Endothelial cell (in vitro differentiated cells): ENCODE measurements around the gene ERGIC3. TPM values are rescaled to one million over a fixed set of nuclear protein-coding genes. Genes with fewer than 3 reads are reported as not detected.
"Not testable (repeated sequence)": the region's sequence is repeated elsewhere in the genome, so short reads cannot be mapped to it uniquely, and the experiment has no call there.

Experiments used
- DNase-seq: peaks from one replicate; pipeline ENCODE4 v3.0.0; 2021; ENCODE audit warnings: low spot score
- H3K27ac Mint-ChIP-seq: one replicate; pipeline ENCODE4 v1.8.0; 2021; ENCODE audit warnings: mixed read lengths, inconsistent platforms; ENCODE audit not compliant: unreplicated experiment
- H3K27me3 Mint-ChIP-seq: one replicate; pipeline ENCODE4 v1.8.0; 2021; ENCODE audit warnings: mild to moderate bottlenecking, moderate library complexity, mixed read lengths, inconsistent platforms; ENCODE audit not compliant: unreplicated experiment
- H3K36me3 Mint-ChIP-seq: one replicate; pipeline ENCODE4 v1.8.0; 2021; ENCODE audit warnings: mild to moderate bottlenecking, low read depth, mixed read lengths, inconsistent platforms; ENCODE audit not compliant: unreplicated experiment
- H3K4me1 Mint-ChIP-seq: one replicate; pipeline ENCODE4 v1.8.0; 2021; ENCODE audit warnings: mild to moderate bottlenecking, mixed read lengths, inconsistent platforms; ENCODE audit not compliant: unreplicated experiment
- H3K4me3 Mint-ChIP-seq: one replicate; pipeline ENCODE4 v1.8.0; 2021; ENCODE audit warnings: mild to moderate bottlenecking, mixed read lengths, inconsistent platforms; ENCODE audit not compliant: unreplicated experiment
- H3K9me3 Mint-ChIP-seq: one replicate; pipeline ENCODE4 v1.8.0; 2021; ENCODE audit warnings: mixed read lengths, inconsistent platforms; ENCODE audit not compliant: unreplicated experiment
- CTCF ChIP-seq: fragments of 200-600 bp; sonication (generic); IDR thresholded peaks from one replicate; pipeline ENCODE4 v1.5.0; 2021; ENCODE audit warnings: antibody characterized with exemption; ENCODE audit not compliant: unreplicated experiment
- total RNA-seq: library from RNA; stranded (reverse); fragmentation: NEBNext Ultra II Directional; extraction: Animal tissue kit (Norgen Biotek cat#: 25700); gene quantifications from one replicate; pipeline ENCODE4 v1.2.1, GENCODE V29; 2021; ENCODE audit not compliant: unreplicated experiment

Gene ERGIC3
- total RNA-seq, 1 donor from 2014 or later, result 282 TPM

DNA sequence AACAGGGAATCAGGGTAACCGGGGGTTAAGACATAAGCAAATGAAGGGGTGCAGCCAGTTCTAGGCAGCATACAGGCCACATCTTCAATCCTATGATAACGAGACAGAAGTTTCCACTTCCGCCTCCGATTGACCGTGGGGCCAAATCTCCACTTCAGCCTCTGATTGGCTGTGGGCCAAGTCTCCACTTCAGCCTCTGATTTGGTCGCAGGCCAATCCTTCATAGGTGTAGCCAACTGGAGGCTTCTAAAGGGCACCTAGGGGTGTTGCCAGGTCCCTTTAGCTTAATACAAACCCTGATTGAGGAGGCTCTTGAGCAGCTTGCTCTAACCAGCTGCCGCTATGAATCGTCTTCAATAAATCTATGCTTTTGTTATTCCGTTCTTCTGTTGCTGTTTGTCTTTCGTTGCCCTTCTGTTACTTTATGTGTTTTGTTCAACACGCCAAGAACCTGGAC lies 2.1 kb upstream of the ERGIC3 start:
- Mint-ChIP-seq H3K4me1 (peaks cover 17% of the 10 kb centered on the region), H3K27me3 (no peaks in the 10 kb centered on the region), H3K36me3 (peaks cover 6% of the 10 kb centered on the region), H3K9me3 (no peaks in the 10 kb centered on the region), H3K4me3 (peak overlapping the region; percentile 88), H3K27ac (peak overlapping the region; percentile 92)
- no peak for TF ChIP-seq CTCF
- DNase-seq, result peak; percentile 57

GRCh38 chr20:35541118-35541782 lies 628 bp upstream of the ERGIC3 start:
- H3K27ac Mint-ChIP-seq, result peak overlapping the region; percentile 90
- TF ChIP-seq CTCF, result no peak
- H3K4me1 Mint-ChIP-seq, result peaks cover 17% of the 10 kb centered on the region
- no peaks in the 10 kb centered on the region for H3K9me3 Mint-ChIP-seq
- DNase-seq, result no peak
- peak overlapping the region; percentile 94 for H3K4me3 Mint-ChIP-seq
- peaks cover 6% of the 10 kb centered on the region for H3K36me3 Mint-ChIP-seq
- H3K27me3 Mint-ChIP-seq, result no peaks in the 10 kb centered on the region

DNA sequence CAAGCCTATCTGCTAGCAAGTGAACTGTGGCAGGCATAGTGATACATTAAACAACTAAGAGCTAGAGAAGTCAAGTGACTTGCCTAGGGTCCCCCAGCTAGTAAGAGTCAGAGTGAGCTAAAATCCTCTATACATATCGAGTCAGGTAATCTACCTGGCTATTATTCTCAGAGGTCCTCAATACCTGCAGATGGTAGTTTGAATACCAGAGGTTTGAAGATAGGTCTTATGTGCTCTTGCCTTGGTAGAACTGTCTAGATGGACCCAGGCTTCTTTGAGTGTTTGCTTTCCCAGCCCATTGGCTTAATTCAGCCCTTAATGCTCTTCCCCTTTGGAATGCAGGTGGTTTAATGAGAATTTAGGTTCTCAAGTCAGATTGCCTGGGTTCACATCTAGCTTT lies 1.1 kb downstream of the ERGIC3 start:
- no peak for DNase-seq
- Mint-ChIP-seq H3K36me3 (peaks cover 6% of the 10 kb centered on the region), H3K9me3 (no peaks in the 10 kb centered on the region), H3K27me3 (no peaks in the 10 kb centered on the region), H3K27ac (peak overlapping the region; percentile 90), H3K4me1 (peaks cover 17% of the 10 kb centered on the region), H3K4me3 (peak overlapping the region; percentile 94)
- no peak for TF ChIP-seq CTCF

DNA sequence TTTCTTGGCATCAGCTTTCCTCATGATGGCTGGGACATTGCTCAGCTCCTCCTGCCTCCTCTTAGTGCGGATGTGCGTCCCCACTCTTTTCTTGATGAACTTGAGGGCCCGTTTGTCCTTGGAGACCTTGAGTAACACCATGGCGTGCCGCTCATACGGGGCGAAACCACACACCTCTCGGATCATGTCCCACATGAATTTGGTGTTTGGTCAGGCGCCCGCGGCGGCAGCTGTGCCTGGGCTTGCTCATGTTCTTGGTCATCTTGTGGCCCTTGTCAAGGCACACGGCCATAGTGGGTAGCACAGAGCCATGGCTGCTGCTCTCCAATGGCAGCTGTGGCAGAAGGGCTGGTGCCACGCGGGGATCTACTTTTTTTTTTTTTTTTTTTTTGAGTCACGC lies 2.6 kb downstream of the ERGIC3 start:
- no peaks in the 10 kb centered on the region for H3K27me3 Mint-ChIP-seq
- no peak for DNase-seq
- H3K4me3 Mint-ChIP-seq, result no peak overlapping the region
- H3K27ac Mint-ChIP-seq, result no peak overlapping the region
- no peaks in the 10 kb centered on the region for H3K9me3 Mint-ChIP-seq
- H3K36me3 Mint-ChIP-seq, result peaks cover 10% of the 10 kb centered on the region
- peaks cover 17% of the 10 kb centered on the region for H3K4me1 Mint-ChIP-seq
- no peak for TF ChIP-seq CTCF

- not testable (repeated sequence) for H3K4me3 Mint-ChIP-seq, H3K27ac Mint-ChIP-seq, H3K9me3 Mint-ChIP-seq, H3K27me3 Mint-ChIP-seq, DNase-seq
- Mint-ChIP-seq H3K4me1 (peaks cover 17% of the 10 kb centered on the region), H3K36me3 (peaks cover 13% of the 10 kb centered on the region)
Observed at GRCh38 chr20:35544941-35545340, 3.1 kb downstream of the ERGIC3 start.
